Measurements from ENCODE around the gene NPAS3.

DNA sequence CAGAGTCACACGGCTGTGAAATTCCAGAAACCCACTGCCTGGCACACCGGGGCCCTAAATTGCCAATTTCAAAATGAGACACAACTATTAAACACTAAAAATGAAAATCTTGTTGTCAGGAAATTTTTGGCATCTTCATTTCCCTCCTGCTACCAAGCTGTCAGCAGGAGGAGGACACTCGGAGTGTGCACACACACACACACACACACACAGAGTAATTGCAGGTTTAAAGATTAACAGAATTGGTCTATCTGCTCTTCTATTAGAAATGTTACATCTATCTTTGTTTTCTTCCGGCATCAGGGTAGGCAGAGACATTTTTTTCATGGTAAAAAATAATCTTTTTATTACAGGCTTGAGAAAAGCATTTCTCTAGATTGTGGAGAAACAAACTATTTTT is 698.0 kb downstream of the NPAS3 start:
- TF ChIP-seq, protein P1, sequence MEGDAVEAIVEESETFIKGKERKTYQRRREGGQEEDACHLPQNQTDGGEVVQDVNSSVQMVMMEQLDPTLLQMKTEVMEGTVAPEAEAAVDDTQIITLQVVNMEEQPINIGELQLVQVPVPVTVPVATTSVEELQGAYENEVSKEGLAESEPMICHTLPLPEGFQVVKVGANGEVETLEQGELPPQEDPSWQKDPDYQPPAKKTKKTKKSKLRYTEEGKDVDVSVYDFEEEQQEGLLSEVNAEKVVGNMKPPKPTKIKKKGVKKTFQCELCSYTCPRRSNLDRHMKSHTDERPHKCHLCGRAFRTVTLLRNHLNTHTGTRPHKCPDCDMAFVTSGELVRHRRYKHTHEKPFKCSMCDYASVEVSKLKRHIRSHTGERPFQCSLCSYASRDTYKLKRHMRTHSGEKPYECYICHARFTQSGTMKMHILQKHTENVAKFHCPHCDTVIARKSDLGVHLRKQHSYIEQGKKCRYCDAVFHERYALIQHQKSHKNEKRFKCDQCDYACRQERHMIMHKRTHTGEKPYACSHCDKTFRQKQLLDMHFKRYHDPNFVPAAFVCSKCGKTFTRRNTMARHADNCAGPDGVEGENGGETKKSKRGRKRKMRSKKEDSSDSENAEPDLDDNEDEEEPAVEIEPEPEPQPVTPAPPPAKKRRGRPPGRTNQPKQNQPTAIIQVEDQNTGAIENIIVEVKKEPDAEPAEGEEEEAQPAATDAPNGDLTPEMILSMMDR (IDR thresholded peaks at IDR 0.05), result no peak
- TF ChIP-seq POLR2A (IDR thresholded peaks at IDR 0.05), result no peak
